GM21576 (cell line): Measurements from ENCODE around the gene MRPL43.

Experiments
- ATAC-seq: cut with Tn5 transposase; IDR thresholded peaks from one replicate; pipeline ENCODE4 v1.9.1; 2021; ENCODE audit warnings: mild to moderate bottlenecking, moderate library complexity; ENCODE audit not compliant: unreplicated experiment

The MRPL43 gene

DNA sequence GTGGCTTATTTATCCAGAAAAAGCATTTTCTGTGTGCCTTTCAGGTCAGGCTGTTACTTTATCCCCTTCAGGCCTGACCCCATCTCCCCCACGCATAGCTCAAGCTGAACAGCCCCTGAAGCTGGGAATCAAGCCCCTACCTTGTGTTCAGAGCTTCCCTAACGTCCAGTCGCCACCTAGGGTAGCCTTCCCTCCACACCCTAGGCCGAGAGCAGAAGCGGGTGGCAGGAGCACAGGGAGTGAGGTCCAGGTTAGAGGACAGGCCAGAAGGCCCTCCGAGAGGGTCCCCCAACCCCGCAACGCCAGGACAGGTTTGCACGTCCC is 18.5 kb downstream of the MRPL43 start:
- ATAC-seq = no peak

DNA sequence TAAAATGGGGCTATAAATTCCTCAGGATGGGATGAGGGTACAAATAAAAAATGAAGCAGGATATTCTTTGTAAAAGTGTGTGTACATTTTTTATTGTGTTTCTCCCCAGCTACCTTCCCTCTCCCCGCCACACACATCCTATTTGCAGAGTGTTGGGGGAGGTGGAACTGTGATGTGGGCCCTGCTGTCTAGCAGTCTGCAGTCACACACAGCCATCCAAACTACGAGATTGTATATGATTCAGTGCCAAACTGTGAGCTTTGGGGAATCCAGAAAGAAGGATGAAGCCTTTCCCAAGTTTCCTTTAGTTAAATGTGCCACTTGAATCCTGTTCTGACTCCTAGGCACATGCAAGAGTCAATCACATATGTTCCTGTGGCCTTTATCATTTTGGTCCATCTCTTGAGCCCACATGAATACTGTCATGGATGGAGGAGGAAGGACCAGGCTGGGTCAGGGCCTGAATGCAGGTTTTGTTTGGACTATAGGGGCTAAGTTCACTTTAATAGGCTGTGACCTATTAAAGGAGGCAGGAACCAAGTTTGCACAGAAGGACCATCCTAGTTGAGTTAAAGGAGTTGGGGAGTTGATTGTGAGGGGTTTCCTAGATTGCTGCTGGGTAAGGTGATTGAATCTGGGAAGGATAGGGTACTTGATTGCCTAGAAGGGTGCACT is 19.1 kb downstream of the MRPL43 start:
- no peak for ATAC-seq

DNA sequence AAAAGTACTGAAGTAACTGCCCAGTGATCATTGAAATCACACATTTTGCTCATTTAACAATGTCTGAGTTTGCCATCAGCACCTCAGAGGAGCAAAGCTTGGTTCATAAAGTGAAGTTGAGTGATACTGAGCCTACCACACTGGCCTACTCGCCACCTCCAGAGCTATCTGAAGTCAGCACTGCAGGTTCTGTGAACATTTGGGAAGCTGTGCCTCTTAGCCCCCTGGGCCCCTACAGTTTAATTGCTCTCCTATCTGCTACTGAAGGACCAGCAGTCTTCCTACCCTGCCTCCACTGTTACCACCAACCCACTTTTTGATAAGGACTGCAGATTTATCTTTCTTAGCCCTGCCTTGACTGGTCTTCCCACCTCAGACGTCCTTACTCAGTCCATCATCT is 20.0 kb downstream of the MRPL43 start:
- ATAC-seq = no peak

DNA sequence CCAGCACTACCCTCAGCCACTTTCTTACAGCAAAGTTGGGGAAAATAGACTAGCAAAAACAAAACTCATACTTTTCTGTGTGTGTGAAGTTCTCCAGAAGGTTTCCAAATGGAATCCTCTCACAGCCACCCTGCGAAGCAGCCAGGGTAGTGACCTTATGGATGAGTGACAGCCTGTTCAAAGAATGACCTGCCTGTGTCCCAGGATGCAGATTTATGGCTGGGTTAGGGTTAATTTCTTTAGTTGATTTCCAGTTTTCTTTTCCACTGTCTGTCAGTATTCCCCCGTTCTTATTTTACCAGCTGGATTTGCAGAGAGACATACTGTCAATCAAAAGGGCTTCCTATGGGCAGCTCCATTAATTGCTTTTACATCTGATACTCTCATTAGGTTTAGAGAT is 20.4 kb downstream of the MRPL43 start:
- no peak for ATAC-seq

DNA sequence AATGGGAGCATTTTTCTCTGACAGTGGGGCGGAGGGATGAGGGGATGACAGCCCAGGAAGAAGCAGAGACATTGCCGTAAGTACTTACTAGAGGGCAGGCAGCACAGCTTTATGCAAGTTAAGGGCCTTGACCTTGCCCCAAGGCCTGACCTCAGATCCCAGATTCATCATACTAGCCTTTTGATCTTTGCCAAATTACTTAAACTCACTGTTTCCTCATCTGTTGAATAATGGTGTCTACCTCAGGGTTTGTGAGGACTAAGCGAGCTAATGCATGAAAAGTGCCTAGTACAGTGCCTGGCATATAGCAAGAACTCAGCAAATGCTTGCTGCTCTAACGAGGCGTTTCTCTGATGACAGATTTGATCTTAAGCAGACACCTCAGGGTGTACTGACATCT is 21.5 kb downstream of the MRPL43 start:
- ATAC-seq = no peak

DNA sequence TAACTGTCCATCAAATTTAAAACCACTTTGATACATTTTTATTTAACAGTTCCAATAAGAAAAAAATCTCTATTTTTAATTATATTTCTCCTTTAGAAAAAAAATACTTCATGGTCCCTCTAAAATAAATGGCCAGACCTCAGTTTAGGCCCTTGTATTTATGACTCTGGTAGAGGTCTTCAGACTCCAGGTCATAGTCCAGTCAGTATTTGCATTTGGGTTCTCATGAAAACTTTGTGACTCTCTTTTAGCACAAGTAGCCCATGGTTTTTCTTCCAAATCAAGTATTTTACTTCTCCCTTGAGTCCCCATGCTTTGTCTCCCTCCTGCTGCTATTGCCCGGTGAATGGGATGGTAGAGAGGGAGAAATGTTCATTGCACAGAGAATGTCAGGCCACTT is 23.5 kb downstream of the MRPL43 start:
- ATAC-seq = no peak

DNA sequence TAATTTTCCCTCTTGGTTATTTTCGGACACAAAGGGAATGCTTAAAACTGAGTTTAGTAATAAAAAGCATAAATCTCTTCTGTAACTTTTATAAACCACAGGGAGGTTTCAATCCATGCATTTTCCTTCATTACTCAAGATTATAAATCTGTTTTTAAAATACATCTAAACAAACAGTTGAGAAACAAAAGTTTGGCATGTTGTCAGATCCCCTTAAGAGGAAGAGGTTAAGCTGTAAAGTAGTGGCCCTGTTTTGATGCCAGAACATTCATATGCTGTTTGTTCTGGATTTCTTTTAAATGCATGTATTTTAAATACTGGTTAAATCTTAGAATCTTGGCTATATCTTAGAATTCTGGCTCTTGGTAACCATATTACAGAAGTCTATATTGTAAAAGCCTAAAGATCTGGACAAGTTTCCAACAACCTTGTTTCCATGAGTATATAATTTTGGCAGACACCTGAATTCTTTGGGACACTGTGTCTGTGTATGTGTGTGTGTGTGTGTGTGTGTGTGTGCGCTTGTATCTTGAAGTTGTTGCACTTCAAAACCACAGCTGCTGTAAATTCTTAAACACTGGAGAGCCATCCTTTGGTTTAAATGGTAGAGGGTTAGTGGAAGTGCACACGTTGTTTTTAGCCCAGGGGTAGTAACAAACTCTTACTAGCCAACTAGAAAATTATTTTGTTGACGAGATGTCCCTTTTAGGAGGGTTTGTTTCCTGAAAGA is 24.8 kb downstream of the MRPL43 start:
- no peak for ATAC-seq

DNA sequence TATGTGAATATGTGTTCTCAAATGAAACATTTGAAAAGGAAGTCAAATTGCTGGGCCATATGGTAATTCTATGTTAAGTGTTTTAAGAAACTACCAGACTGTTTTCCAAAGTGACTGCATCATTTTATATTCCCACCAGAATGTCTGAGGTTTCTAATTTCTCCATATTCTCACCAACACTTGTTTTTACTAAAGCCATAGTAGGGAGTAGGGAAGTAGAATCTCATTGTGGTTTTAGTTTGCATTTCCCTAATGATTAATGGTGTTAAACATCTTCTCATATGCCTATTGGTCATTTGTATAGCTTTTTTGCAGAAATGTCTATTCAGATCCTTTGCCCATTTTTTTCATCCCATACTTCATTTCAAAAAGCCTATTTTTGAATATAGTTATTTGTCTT is 27.0 kb downstream of the MRPL43 start:
- no peak for ATAC-seq

DNA sequence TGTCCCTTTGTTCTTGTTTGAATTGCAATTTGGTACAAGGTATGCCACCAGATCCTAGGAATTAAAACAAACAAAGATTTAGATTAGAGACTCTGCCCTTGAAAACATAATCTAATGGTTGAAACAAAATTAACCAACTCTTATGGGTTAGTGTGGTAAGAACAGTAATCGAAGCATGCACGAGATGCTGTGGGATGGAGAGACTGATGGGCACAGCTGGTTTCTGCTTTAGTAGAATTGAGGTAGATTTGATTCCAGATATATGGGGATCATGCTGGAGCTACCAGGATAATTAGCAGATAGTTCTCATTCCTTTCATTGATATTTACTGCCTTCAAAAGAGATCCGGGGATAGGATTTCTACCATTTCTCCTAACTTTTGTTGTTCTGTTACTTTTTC is 38.4 kb downstream of the MRPL43 start:
- no peak for ATAC-seq

DNA sequence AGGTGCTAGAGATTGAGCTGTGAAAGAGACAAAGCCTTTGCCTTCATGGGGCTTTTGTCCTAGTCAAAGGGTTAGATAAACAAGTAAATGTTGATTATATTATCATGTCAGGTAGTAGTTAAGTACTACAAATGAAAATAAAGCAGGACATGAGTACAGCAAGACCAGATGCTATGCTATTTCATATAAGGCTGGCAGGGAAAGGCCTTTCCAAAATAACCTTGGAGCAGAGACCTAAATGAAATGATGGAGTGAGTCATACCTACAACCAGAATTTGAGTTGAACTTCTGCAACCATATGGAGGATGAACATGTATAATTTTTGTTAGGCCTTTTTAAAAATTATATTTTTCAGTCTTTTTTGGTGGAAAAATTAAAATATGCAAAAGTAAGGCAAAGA is 41.5 kb downstream of the MRPL43 start:
- ATAC-seq = no peak

DNA sequence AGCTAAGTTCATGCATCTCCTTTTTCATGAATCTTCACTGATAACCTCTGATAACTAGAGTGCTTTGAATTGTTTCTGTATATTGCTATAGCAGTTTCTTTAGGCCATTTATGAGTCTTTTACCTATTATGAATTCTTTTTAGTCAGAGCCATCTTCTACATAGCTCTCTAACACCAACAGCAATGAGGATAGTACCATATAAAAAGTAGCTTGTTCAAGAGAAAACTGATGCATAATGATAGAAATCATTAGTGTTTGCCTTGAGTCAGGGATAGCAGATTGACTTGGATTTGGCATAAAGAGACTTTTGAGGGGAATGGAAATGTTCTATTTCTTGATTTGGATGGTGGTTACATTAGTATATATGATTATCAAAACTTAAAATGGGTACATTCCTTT is 43.8 kb downstream of the MRPL43 start:
- ATAC-seq = no peak

DNA sequence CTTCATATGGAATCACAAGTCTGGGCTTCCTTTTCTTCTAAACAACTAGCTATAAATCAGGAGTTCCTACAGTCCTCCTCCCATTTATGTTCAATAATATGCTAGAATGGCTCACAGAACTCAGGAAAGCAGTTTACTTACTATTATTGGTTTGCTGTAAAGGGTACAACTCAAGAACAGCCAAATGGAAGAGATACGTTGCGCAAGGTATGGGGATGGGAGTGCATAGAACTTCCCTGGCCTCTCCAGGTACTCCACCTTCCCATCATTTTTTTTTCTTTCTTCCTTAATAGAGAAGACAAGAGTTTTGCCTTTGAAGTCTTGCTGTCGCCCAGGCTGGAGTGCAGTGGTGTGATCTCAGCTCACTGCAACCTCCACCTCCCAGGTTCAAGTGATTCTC is 45.1 kb downstream of the MRPL43 start:
- no peak for ATAC-seq

DNA sequence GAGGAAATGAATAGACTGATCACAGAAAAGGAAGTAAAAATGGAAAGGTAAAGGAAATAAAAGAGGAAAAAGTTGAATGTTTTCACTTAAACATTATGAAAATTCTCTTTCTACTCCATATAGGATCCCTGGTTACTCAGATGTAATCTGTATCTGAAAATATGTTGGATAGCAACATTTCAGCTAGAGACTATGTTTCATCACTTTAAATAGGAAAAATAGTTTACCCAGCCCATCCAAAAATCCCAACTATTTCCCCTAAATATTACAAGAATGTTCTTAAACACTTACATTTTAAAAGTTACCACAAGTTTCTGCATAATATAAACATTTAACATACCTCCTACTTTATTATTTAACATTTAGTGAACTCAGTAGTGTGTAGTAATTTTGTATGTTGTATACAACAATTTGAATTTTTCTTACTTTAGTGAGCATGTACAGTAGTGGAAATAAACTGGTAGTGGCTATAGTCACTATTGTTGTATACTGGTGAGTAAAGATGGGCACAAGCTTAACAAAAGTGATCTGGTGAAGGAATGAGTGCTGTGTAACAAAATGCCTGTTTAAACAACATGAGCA is 47.4 kb downstream of the MRPL43 start:
- no peak for ATAC-seq
